ENCODE measurements around the gene PGR. TPM values are rescaled to one million over a fixed set of nuclear protein-coding genes. Genes with fewer than 3 reads are reported as not detected.
A peak's percentile ranks its signal among the peaks of the same experiment; 100 is the strongest.

PGR gene
- total and polyA plus RNA-seq, 2 of the 8 experiments (the other 6 are each of a cell fraction or from before 2014, with no cell fraction given), result 0.03 to 0.35 TPM

DNA sequence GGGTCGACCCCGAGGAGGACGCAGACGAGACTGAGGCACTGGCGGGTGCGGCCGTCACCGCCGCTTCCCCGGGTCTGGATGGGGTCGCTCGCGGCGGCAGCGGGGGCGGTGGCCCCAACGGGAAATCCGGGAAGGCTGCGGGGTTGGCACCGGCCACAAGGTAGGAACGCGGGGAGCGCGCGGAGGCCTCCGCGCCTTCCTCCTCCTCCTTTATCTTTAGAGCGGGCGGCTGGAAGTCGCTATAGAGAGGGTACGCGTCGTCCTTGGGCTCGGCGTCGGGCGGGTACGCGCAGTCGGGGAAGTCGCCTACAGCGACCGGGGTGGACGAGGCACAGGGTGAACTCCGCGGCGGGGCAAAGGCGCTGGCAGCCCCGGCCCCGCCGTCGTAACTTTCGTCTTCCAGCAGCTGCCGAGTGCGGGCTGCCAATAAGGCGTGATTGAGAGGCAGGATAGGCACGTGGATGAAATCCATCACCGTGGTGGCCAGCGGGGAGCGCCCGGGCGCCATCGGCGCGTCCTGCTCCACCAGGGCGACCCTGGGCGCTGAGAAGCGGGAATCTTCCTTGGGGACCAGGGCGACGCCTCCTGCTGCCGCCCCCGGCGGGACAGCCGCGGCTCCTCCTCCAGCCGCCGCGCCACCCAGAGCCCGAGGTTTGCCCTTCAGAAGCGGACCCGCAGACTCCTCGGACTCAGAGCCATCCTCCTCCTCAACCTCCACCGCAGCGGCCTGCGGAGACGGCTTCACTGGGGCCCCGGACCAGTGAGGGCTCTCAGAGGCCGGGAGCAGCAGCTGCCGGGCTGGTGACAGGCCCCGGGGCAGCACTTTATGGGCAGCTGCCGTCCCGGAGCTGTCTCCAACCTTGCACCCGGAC is 1.7 kb downstream of the PGR start (continued):
- TF ChIP-seq KDM4A (IDR thresholded peaks at IDR 0.05; ENCODE audit: low read depth, low read length, severe bottlenecking), result peak; percentile 76
- TF ChIP-seq GTF2F1 (IDR thresholded peaks at IDR 0.05; ENCODE audit: borderline replicate concordance, low read depth, low read length), result no peak
- no peak for TF ChIP-seq GABPA (IDR thresholded peaks at IDR 0.05; ENCODE audit: borderline replicate concordance, insufficient read depth, low read length)
- TF ChIP-seq NRF1 (IDR thresholded peaks at IDR 0.05; ENCODE audit: low read depth, low read length), result no peak
- TF ChIP-seq RFX5 (IDR thresholded peaks at IDR 0.05; ENCODE audit: borderline replicate concordance, low read depth, low read length), result no peak
- TF ChIP-seq, protein P1, sequence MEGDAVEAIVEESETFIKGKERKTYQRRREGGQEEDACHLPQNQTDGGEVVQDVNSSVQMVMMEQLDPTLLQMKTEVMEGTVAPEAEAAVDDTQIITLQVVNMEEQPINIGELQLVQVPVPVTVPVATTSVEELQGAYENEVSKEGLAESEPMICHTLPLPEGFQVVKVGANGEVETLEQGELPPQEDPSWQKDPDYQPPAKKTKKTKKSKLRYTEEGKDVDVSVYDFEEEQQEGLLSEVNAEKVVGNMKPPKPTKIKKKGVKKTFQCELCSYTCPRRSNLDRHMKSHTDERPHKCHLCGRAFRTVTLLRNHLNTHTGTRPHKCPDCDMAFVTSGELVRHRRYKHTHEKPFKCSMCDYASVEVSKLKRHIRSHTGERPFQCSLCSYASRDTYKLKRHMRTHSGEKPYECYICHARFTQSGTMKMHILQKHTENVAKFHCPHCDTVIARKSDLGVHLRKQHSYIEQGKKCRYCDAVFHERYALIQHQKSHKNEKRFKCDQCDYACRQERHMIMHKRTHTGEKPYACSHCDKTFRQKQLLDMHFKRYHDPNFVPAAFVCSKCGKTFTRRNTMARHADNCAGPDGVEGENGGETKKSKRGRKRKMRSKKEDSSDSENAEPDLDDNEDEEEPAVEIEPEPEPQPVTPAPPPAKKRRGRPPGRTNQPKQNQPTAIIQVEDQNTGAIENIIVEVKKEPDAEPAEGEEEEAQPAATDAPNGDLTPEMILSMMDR (IDR thresholded peaks at IDR 0.05; ENCODE audit: control extremely low read depth in 1 of 3, insufficient read depth in 1 of 3, low read depth in 1 of 3, low read length in 3 of 3), result no peak
- TF ChIP-seq EGR1 (IDR thresholded peaks at IDR 0.05; ENCODE audit: borderline replicate concordance, low read depth, low read length), result no peak
- TF ChIP-seq, protein P2, sequence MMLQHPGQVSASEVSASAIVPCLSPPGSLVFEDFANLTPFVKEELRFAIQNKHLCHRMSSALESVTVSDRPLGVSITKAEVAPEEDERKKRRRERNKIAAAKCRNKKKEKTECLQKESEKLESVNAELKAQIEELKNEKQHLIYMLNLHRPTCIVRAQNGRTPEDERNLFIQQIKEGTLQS (IDR thresholded peaks at IDR 0.05; ENCODE audit: insufficient read depth, low read depth, low read length), result no peak
- TF ChIP-seq, protein P3, sequence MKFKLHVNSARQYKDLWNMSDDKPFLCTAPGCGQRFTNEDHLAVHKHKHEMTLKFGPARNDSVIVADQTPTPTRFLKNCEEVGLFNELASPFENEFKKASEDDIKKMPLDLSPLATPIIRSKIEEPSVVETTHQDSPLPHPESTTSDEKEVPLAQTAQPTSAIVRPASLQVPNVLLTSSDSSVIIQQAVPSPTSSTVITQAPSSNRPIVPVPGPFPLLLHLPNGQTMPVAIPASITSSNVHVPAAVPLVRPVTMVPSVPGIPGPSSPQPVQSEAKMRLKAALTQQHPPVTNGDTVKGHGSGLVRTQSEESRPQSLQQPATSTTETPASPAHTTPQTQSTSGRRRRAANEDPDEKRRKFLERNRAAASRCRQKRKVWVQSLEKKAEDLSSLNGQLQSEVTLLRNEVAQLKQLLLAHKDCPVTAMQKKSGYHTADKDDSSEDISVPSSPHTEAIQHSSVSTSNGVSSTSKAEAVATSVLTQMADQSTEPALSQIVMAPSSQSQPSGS (IDR thresholded peaks at IDR 0.05; ENCODE audit: low read length), result no peak
- TF ChIP-seq POU5F1 (IDR thresholded peaks at IDR 0.05; ENCODE audit: low read depth, low read length), result no peak
- no peak for TF ChIP-seq CHD1 (IDR thresholded peaks at IDR 0.05; ENCODE audit: low read depth, low read length)
- TF ChIP-seq FOSL1 (IDR thresholded peaks at IDR 0.05; ENCODE audit: insufficient read depth, low read depth, low read length), result no peak
- no peak for TF ChIP-seq CREB1 (IDR thresholded peaks at IDR 0.05)
- TF ChIP-seq JUN (IDR thresholded peaks at IDR 0.05; ENCODE audit: low read depth, low read length), result no peak
- no peak for TF ChIP-seq HDAC2 (IDR thresholded peaks at IDR 0.05; ENCODE audit: borderline replicate concordance in 1 of 2, low read depth in 2 of 2, low read length in 2 of 2)
- TF ChIP-seq, protein P4, sequence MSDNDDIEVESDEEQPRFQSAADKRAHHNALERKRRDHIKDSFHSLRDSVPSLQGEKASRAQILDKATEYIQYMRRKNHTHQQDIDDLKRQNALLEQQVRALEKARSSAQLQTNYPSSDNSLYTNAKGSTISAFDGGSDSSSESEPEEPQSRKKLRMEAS (IDR thresholded peaks at IDR 0.05), result peak; percentile 89
- TF ChIP-seq YY1 (IDR thresholded peaks at IDR 0.05; ENCODE audit: low read depth, low read length), result no peak
- no peak for TF ChIP-seq ZNF274 (IDR thresholded peaks at IDR 0.05; ENCODE audit: borderline replicate concordance, extremely low read depth, low read length)
- TF ChIP-seq HDAC6 (IDR thresholded peaks at IDR 0.05; ENCODE audit: low read depth, low read length), result no peak
